WTC11 (cell line): Measurements from ENCODE around the gene RAB34. TPM values are rescaled to one million over a fixed set of nuclear protein-coding genes. Genes with fewer than 3 reads are reported as not detected.

Experiments
- ATAC-seq: fragments of 200-7000 bp; cut with Tn5 transposase; 2 replicates; pipeline ENCODE4 v1.10.0; 2021; ENCODE audit warnings: mild to moderate bottlenecking, moderate library complexity
- CTCF ChIA-PET: fragments of 300-600 bp; sonication (Branson Sonifier 250); formaldehyde crosslinking; loops from one replicate; lab custom pipeline; 2021; ENCODE audit warnings: antibody characterized with exemption; lab: Charles Lee
- POLR2A ChIA-PET: fragments of 350-600 bp; sonication (Branson Sonifier 250); formaldehyde crosslinking; loops from one replicate; lab custom pipeline; 2021; ENCODE audit warnings: antibody characterized with exemption; lab: Charles Lee
- DNase-seq: peaks from one replicate; pipeline ENCODE4 v3.0.0; 2021; ENCODE audit warnings: low spot score
- H3K27ac Mint-ChIP-seq: 2 replicates; pipeline ENCODE4 v1.8.0; 2021; ENCODE audit warnings: mixed read lengths
- H3K27me3 Mint-ChIP-seq: 2 replicates; pipeline ENCODE4 v1.8.0; 2021; ENCODE audit warnings: low read depth, mild to moderate bottlenecking, moderate library complexity, mixed read lengths
- H3K36me3 Mint-ChIP-seq: 2 replicates; pipeline ENCODE4 v1.8.0; 2021; ENCODE audit warnings: mixed read lengths
- H3K4me1 Mint-ChIP-seq: 2 replicates; pipeline ENCODE4 v1.8.0; 2022; ENCODE audit warnings: mixed read lengths
- H3K4me3 Mint-ChIP-seq: 2 replicates; pipeline ENCODE4 v1.8.0; 2021; ENCODE audit warnings: mild to moderate bottlenecking, moderate library complexity, mixed read lengths
- H3K9me3 Mint-ChIP-seq: 2 replicates; pipeline ENCODE4 v1.8.0; 2021; ENCODE audit warnings: mixed read lengths
- AFF4 ChIP-seq: sonication (generic); formaldehyde crosslinking; IDR thresholded peaks from 2 replicates; pipeline ENCODE4 v1.8.1; 2023; ENCODE audit warnings: mild to moderate bottlenecking, missing genetic modification reagents, borderline replicate concordance
- ARID4B ChIP-seq: sonication (generic); formaldehyde crosslinking; IDR thresholded peaks from 2 replicates; pipeline ENCODE4 v1.8.0; 2023; ENCODE audit warnings: missing genetic modification reagents, mild to moderate bottlenecking, borderline replicate concordance
- ATF1 ChIP-seq: sonication (generic); formaldehyde crosslinking; IDR thresholded peaks from 2 replicates; pipeline ENCODE4 v1.8.1; 2023; ENCODE audit warnings: mild to moderate bottlenecking, moderate library complexity, missing genetic modification reagents
- CBFB ChIP-seq: sonication (generic); formaldehyde crosslinking; IDR thresholded peaks from 2 replicates; pipeline ENCODE4 v1.8.1; 2022; ENCODE audit warnings: mild to moderate bottlenecking, low read depth, missing genetic modification reagents
- CDX4 ChIP-seq: fragments of 250-450 bp; sonication (Bioruptor Pico); IDR thresholded peaks from 2 replicates; pipeline ENCODE4 v1.9.0; 2021; ENCODE audit warnings: moderate library complexity, mild to moderate bottlenecking, inconsistent platforms, borderline replicate concordance
- CREM ChIP-seq: sonication (generic); formaldehyde crosslinking; IDR thresholded peaks from 2 replicates; pipeline ENCODE4 v1.8.1; 2022; ENCODE audit warnings: mild to moderate bottlenecking, missing genetic modification reagents, moderate library complexity
- CTCF ChIP-seq: fragments of 200-600 bp; IDR thresholded peaks from 2 replicates; pipeline ENCODE4 v1.8.0; 2022; ENCODE audit warnings: antibody characterized with exemption
- E2F1 ChIP-seq: sonication (generic); formaldehyde crosslinking; IDR thresholded peaks from 2 replicates; pipeline ENCODE4 v1.8.0; 2022; ENCODE audit warnings: mild to moderate bottlenecking, missing genetic modification reagents
- NFATC4 ChIP-seq: fragments of 250-450 bp; sonication (Bioruptor Pico); IDR thresholded peaks from 2 replicates; pipeline ENCODE4 v1.9.0; 2021; ENCODE audit warnings: mild to moderate bottlenecking
- NR2C2 ChIP-seq: sonication (generic); formaldehyde crosslinking; IDR thresholded peaks from 2 replicates; pipeline ENCODE4 v1.8.0; 2022; ENCODE audit warnings: mild to moderate bottlenecking, missing genetic modification reagents
- TCF7 ChIP-seq: sonication (generic); formaldehyde crosslinking; IDR thresholded peaks from 2 replicates; pipeline ENCODE4 v1.8.0; 2022; ENCODE audit warnings: mild to moderate bottlenecking, low read depth, missing genetic modification reagents, moderate library complexity
- ZNF281 ChIP-seq: sonication (generic); formaldehyde crosslinking; IDR thresholded peaks from 2 replicates; pipeline ENCODE4 v1.8.0; 2023; ENCODE audit warnings: mild to moderate bottlenecking, missing genetic modification reagents
- ZNF396 ChIP-seq: fragments of 250-450 bp; sonication (Bioruptor Pico); IDR thresholded peaks from 2 replicates; pipeline ENCODE4 v1.8.0; 2021; ENCODE audit warnings: mild to moderate bottlenecking, moderate library complexity, borderline replicate concordance
- ZNF532 ChIP-seq: fragments of 250-450 bp; sonication (Bioruptor Pico); IDR thresholded peaks from 2 replicates; pipeline ENCODE4 v1.9.0; 2021; ENCODE audit warnings: mild to moderate bottlenecking, borderline replicate concordance
- total RNA-seq: library from RNA; stranded (reverse); gene quantifications from 3 replicates; pipeline ENCODE4 v1.2.3, GENCODE V29; 2021

RAB34 gene
- total RNA-seq, 1 experiment from 2014 or later, result 181 TPM

- no peak for TF ChIP-seq ZNF281 (CRISPR knock-in tag)
- TF ChIP-seq CBFB (CRISPR knock-in tag), result no peak
- TF ChIP-seq NFATC4 (CRISPR knock-in tag), result 0 out of 2 replicates have a peak, but pooled peaks have one; percentile 38
- TF ChIP-seq ATF1, result no peak
- TF ChIP-seq ARID4B, result no peak; the same call in 1 of the 2 replicates
- TF ChIP-seq NR2C2 (CRISPR knock-in tag), result no peak
- peak; percentile 96 for TF ChIP-seq CTCF
- TF ChIP-seq CDX4 (CRISPR knock-in tag), result no peak
Measured at GRCh38 chr17:28726627-28727491, 9.2 kb upstream of the RAB34 start (continued).

GRCh38 chr17:28726226-28726626 lies 8.6 kb upstream of the RAB34 start, which contains the start of gene TLCD1:
TSS of gene TLCD1 (minus strand) at chr17:28726233. CDS start at chr17:28726097, 136 bp downstream.
- no peaks in the 10 kb centered on the region for H3K27me3 Mint-ChIP-seq
- no peaks in the 10 kb centered on the region for H3K9me3 Mint-ChIP-seq
- DNase-seq (peak; percentile 74), ATAC-seq (peak; percentile 13)
- ChIA-PET CTCF (interaction anchor here (0.5 to 12.2 kb wide), 53 partner anchors 7 to 390 kb away, joined by 3 to 541 read pairs (median 9); partner anchors contain the start of genes BLTP2, DHRS13, ERAL1 and FAM222B), POLR2A (interaction anchor here (0.5 to 6.4 kb wide), 25 partner anchors 7 to 390 kb away, joined by 3 to 310 read pairs (median 8); partner anchors contain the start of genes BLTP2, DHRS13, FAM222B and FLOT2)
- H3K4me1 Mint-ChIP-seq, result peaks cover 47% of the 10 kb centered on the region
- peaks cover 33% of the 10 kb centered on the region for H3K36me3 Mint-ChIP-seq
- H3K27ac Mint-ChIP-seq, result peak within 1 kb of the TSS; percentile 99
- peak within 1 kb of the TSS; percentile 93 for H3K4me3 Mint-ChIP-seq
- TF ChIP-seq ZNF532 (CRISPR knock-in tag), result no peak
- no peak for TF ChIP-seq TCF7
- TF ChIP-seq E2F1, result 0 out of 2 replicates have a peak, but pooled peaks have one; percentile 1
- TF ChIP-seq AFF4 (CRISPR knock-in tag), result no peak
- TF ChIP-seq ZNF396 (CRISPR knock-in tag), result no peak
- no peak for TF ChIP-seq CREM
